Measurements from ENCODE around the gene NBDY.
"Not testable (repeated sequence)": the region's sequence is repeated elsewhere in the genome, so short reads cannot be mapped to it uniquely, and the experiment has no call there.

NBDY gene

GRCh38 chrX:56729152-56729850, at the start of gene NBDY:
Gene NBDY, plus strand, starts transcription at chrX:56729243. Its CDS starts 111 bp downstream, at chrX:56729354.
- peak; percentile 6 to 21 for DNase-seq (ENCODE audit: low read depth in 1 of 2, low spot score in 1 of 2)

- not testable (repeated sequence) for DNase-seq (ENCODE audit: low read depth in 1 of 2, low spot score in 1 of 2)
These were observed 24.5 kb upstream of the NBDY start for GRCh38 chrX:56704530-56704929.

GRCh38 chrX:56726605-56727004, 2.4 kb upstream of the NBDY start:
- no peak for DNase-seq (ENCODE audit: low read depth in 1 of 2, low spot score in 1 of 2)

GRCh38 chrX:56727531-56727930, 1.5 kb upstream of the NBDY start:
- no peak for DNase-seq (ENCODE audit: low read depth in 1 of 2, low spot score in 1 of 2)

GRCh38 chrX:56728321-56728720, 722 bp upstream of the NBDY start:
- no peak for DNase-seq (ENCODE audit: low read depth in 1 of 2, low spot score in 1 of 2)

GRCh38 chrX:56728752-56729151, 291 bp upstream of the NBDY start:
- DNase-seq (ENCODE audit: low read depth in 1 of 2, low spot score in 1 of 2) = no peak

- DNase-seq (ENCODE audit: low read depth in 1 of 2, low spot score in 1 of 2) = peak in 1 of 2 donors; percentile 35
These were observed 4.5 kb downstream of the NBDY start for GRCh38 chrX:56733459-56734046.

GRCh38 chrX:56736219-56736618, 7.2 kb downstream of the NBDY start:
- no peak for DNase-seq (ENCODE audit: low read depth in 1 of 2, low spot score in 1 of 2)

- DNase-seq (ENCODE audit: low read depth in 1 of 2, low spot score in 1 of 2) = no peak
These were observed 9.6 kb downstream of the NBDY start for GRCh38 chrX:56738670-56739069.

GRCh38 chrX:56744996-56745395, 16.0 kb downstream of the NBDY start:
- no peak for DNase-seq (ENCODE audit: low read depth in 1 of 2, low spot score in 1 of 2)

- DNase-seq (ENCODE audit: low read depth in 1 of 2, low spot score in 1 of 2) = no peak
These were observed 18.0 kb downstream of the NBDY start for GRCh38 chrX:56746996-56747395.

GRCh38 chrX:56751071-56751470, 22.0 kb downstream of the NBDY start:
- DNase-seq (ENCODE audit: low read depth in 1 of 2, low spot score in 1 of 2) = no peak

- DNase-seq (ENCODE audit: low read depth in 1 of 2, low spot score in 1 of 2) = no peak
These were observed 28.3 kb downstream of the NBDY start for GRCh38 chrX:56757327-56757726.

GRCh38 chrX:56758456-56758855, 29.4 kb downstream of the NBDY start:
- DNase-seq (ENCODE audit: low read depth in 1 of 2, low spot score in 1 of 2) = no peak

- DNase-seq (ENCODE audit: low read depth in 1 of 2, low spot score in 1 of 2) = no peak
These were observed 30.8 kb downstream of the NBDY start for GRCh38 chrX:56759736-56760409.

GRCh38 chrX:56760410-56761124, 31.5 kb downstream of the NBDY start:
- not testable (repeated sequence) for DNase-seq (ENCODE audit: low read depth in 1 of 2, low spot score in 1 of 2)

GRCh38 chrX:56761167-56761566, 32.1 kb downstream of the NBDY start:
- DNase-seq (ENCODE audit: low read depth in 1 of 2, low spot score in 1 of 2) = no peak

- DNase-seq (ENCODE audit: low read depth in 1 of 2, low spot score in 1 of 2) = no peak
These were observed 33.2 kb downstream of the NBDY start for GRCh38 chrX:56762220-56762619.

- no peak for DNase-seq (ENCODE audit: low read depth in 1 of 2, low spot score in 1 of 2)
These were observed 33.9 kb downstream of the NBDY start for GRCh38 chrX:56762707-56763555.

- DNase-seq (ENCODE audit: low read depth in 1 of 2, low spot score in 1 of 2) = no peak
These were observed 34.6 kb downstream of the NBDY start for GRCh38 chrX:56763556-56764152.
